D721Med (cell line): ENCODE measurements around the gene SH3RF3.

ENCODE experiments used
- DNase-seq: peaks from one replicate; pipeline ENCODE4 v3.0.0; 2011; ENCODE audit warnings: low spot score; ENCODE audit not compliant: insufficient read length
- FAIRE-seq: peaks from 2 replicates; lab custom pipeline; 2011; peaks lifted over from hg19 to GRCh38; lab: Jason Lieb, UNC
- CTCF ChIP-seq: IDR thresholded peaks from 2 replicates; pipeline ENCODE4 v1.5.1; 2012; ENCODE audit warnings: mild to moderate bottlenecking, control low read depth; ENCODE audit not compliant: insufficient read depth; ENCODE audit errors: missing control alignments

The SH3RF3 gene

GRCh38 chr2:109387221-109387735 lies 258.3 kb downstream of the SH3RF3 start:
- no peak for FAIRE-seq
- no peak for DNase-seq
- TF ChIP-seq CTCF: no peak

- DNase-seq (no peak), FAIRE-seq (no peak)
- TF ChIP-seq CTCF: no peak
Observed at GRCh38 chr2:109387778-109388469, 258.9 kb downstream of the SH3RF3 start.

GRCh38 chr2:109391243-109391642 lies 262.2 kb downstream of the SH3RF3 start:
- DNase-seq (no peak), FAIRE-seq (no peak)
- no peak for TF ChIP-seq CTCF

- DNase-seq: no peak
- FAIRE-seq: no peak
- no peak for TF ChIP-seq CTCF
Observed at GRCh38 chr2:109392140-109392539, 263.1 kb downstream of the SH3RF3 start.

- DNase-seq: no peak
- TF ChIP-seq CTCF: no peak
- no peak for FAIRE-seq
Observed at GRCh38 chr2:109392816-109393661, 264.0 kb downstream of the SH3RF3 start.

- FAIRE-seq (no peak), DNase-seq (no peak)
- no peak for TF ChIP-seq CTCF
Observed at GRCh38 chr2:109393662-109393972, 264.6 kb downstream of the SH3RF3 start.
